ENCODE results near the gene TMOD1.

DNA sequence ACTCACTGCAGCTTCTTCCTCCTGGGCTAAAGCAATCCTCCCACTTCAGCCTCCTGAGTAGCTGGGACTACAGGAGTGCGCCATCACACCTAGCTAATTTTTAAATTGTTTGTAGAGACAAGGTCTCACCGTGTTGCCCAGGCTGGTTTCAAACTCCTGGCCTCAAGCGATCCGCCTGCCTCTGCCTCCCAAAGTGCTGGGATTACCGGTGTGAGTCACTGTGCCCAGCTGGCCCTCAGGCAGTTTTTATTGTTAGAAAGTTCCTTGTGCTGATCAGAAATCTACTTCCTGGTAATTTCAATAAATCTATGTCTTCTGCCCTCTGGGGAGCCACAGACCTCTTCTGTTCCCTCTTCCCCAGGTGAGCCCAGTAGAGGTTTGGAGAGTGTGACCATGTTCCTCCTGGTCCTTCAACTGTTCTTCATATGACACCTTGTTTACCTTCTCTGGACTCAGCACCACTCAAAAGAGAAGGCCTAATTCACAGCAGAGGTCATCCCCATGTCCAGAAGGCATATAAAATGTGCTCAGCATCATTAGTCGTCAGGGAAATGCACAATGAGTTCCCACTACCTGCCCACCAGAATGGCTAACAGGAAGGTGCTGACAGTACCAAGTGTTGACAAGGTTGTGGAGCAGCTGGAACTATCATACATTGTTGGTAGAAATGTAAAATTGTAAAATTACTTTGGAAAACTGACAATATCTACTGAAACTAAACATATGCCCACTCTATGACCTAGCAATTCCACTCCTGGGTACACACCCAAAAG lies 10.4 kb downstream of the TMOD1 start:
- TF ChIP-seq ZSCAN29 (IDR thresholded peaks at IDR 0.05), result no peak
- TF ChIP-seq, protein P1, sequence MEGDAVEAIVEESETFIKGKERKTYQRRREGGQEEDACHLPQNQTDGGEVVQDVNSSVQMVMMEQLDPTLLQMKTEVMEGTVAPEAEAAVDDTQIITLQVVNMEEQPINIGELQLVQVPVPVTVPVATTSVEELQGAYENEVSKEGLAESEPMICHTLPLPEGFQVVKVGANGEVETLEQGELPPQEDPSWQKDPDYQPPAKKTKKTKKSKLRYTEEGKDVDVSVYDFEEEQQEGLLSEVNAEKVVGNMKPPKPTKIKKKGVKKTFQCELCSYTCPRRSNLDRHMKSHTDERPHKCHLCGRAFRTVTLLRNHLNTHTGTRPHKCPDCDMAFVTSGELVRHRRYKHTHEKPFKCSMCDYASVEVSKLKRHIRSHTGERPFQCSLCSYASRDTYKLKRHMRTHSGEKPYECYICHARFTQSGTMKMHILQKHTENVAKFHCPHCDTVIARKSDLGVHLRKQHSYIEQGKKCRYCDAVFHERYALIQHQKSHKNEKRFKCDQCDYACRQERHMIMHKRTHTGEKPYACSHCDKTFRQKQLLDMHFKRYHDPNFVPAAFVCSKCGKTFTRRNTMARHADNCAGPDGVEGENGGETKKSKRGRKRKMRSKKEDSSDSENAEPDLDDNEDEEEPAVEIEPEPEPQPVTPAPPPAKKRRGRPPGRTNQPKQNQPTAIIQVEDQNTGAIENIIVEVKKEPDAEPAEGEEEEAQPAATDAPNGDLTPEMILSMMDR (IDR thresholded peaks at IDR 0.05 in 2 of 3, conservative IDR thresholded peaks at IDR 0.05 in 1 of 3; ENCODE audit: control insufficient read depth in 2 of 3, extremely low read depth in 1 of 3, insufficient read depth in 1 of 3, low read depth in 3 of 3, low read length in 3 of 3), result no peak
- TF ChIP-seq, protein P2, sequence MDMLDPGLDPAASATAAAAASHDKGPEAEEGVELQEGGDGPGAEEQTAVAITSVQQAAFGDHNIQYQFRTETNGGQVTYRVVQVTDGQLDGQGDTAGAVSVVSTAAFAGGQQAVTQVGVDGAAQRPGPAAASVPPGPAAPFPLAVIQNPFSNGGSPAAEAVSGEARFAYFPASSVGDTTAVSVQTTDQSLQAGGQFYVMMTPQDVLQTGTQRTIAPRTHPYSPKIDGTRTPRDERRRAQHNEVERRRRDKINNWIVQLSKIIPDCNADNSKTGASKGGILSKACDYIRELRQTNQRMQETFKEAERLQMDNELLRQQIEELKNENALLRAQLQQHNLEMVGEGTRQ (IDR thresholded peaks at IDR 0.05; ENCODE audit: borderline replicate concordance, low read depth, low read length), result no peak
